ENCODE results near the gene RGS3.

RGS3 gene

GRCh38 chr9:113558632-113559502, 95.3 kb downstream of the RGS3 start:
- no peak for DNase-seq

GRCh38 chr9:113559834-113560800, 96.6 kb downstream of the RGS3 start:
- DNase-seq: no peak

- DNase-seq: no peak
Observed at GRCh38 chr9:113562653-113563381, 99.3 kb downstream of the RGS3 start.

- DNase-seq: no peak
Observed at GRCh38 chr9:113563826-113564497, 100.4 kb downstream of the RGS3 start.

- DNase-seq: no peak
Observed at GRCh38 chr9:113564498-113565237, 101.1 kb downstream of the RGS3 start.

- no peak for DNase-seq
Observed at GRCh38 chr9:113566016-113566711, 102.6 kb downstream of the RGS3 start.

- DNase-seq: no peak
Observed at GRCh38 chr9:113566712-113567071, 103.2 kb downstream of the RGS3 start.

GRCh38 chr9:113567361-113568080, 104.0 kb downstream of the RGS3 start:
- DNase-seq: no peak

- DNase-seq: no peak
Observed at GRCh38 chr9:113568081-113568435, 104.5 kb downstream of the RGS3 start.

GRCh38 chr9:113568571-113569321, 105.2 kb downstream of the RGS3 start:
- no peak for DNase-seq

GRCh38 chr9:113569472-113570060, 106.0 kb downstream of the RGS3 start:
- DNase-seq: no peak

- DNase-seq: no peak
Observed at GRCh38 chr9:113570106-113570505, 106.6 kb downstream of the RGS3 start.

GRCh38 chr9:113570749-113571711, 107.5 kb downstream of the RGS3 start:
- no peak for DNase-seq

- no peak for DNase-seq
Observed at GRCh38 chr9:113572076-113572861, 108.7 kb downstream of the RGS3 start.

- DNase-seq: no peak
Observed at GRCh38 chr9:113573046-113573958, 109.8 kb downstream of the RGS3 start.

GRCh38 chr9:113573959-113574352, 110.4 kb downstream of the RGS3 start:
- no peak for DNase-seq

Data from CD4-positive, alpha-beta T cell treated with Interleukin-12 subunit alpha and Interleukin-12 subunit beta, for 1 hour (primary cell).